GM19238 (cell line): ENCODE data around the gene SMG7.

ENCODE experiments used
- DNase-seq: peaks from one replicate; pipeline ENCODE4 v3.0.0; 2011; ENCODE audit warnings: low spot score; ENCODE audit not compliant: insufficient read length

The SMG7 gene

DNA sequence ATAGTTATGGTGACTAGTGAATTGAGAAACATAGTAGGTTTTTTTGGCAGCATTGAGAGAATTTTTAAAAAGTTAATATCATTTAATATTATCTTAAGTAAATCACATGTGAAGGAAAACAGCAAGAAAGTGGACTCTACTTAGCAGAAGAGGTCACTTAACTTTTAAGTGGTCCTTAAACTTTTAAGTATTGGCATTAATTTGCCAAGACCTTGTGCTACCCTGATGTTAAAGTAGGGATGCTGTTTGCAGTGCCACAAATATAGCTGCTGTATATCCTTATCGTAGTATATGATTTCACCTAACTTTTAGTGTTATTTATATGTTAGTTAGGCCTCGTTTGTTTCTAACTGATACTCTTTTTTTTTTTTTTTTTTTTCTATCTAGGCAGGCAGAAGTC lies 40.2 kb downstream of the SMG7 start:
- no peak for DNase-seq

DNA sequence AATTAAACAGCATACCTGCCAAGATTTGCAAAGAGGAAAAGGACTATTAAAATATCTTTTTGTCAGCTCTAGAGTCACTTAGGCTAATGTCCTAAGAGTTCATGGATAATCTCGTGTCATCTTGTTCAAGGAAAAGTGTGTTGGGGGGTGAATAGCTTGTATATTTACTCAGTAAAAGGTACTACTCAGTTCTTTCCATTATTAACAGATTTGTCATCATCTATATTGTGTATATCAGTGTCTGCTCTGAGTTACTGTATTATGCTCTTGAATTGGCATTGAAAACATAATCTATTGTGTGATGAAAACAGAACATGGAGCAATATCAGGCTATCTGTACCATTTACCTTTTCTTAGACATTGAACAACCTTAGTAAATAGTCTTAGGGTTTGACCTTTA lies 41.9 kb downstream of the SMG7 start:
- DNase-seq = no peak

DNA sequence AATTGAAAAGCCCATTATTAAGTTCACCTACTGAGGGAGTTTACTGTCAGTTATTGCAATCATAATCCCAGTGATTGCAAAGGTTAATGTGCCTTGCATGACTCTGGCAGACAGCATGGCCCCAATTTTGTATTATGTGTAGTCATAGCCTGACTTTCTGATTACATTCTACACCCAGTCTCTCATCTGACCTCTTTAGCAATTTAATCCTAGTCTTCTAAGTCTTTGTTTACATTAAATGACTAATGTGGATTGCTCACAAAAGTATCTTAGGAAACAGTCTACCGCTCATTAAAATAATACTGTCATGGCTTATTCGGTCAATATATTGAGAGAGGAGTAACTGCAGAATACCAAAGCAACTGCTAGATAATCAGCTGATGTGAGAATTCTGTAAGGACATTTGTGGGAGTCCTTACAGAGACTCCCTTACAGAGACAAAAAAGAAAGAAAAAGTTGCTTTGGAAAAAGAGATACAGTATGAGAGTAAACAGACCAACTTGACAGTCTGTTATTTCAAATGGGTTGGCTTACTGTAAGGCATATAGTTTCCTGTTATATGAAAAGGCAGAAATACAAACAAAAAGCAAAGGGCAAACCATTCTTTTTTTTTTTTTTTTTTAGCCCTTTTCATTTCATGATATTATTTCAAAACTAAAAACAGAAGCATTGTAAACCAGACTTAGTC lies 42.8 kb downstream of the SMG7 start:
- no peak for DNase-seq

DNA sequence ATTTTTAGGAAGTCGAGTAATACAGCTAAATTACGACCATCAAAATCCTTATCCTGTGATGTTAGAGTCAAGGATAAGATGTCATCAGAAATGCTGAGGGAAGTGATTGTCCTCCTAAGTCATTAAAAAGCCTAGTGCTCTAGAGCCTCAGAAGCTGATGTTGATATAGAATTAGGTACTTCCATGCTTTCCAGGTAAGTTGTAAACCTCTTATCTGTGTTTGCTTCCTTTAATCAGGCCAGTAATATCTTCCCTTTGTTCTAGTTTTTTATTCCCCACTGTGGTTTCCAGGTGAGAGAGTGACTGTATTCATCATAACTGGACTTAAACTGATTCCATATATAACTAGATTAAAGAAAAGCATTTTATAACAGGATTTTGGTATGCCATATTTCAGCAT lies 44.4 kb downstream of the SMG7 start:
- DNase-seq = no peak

DNA sequence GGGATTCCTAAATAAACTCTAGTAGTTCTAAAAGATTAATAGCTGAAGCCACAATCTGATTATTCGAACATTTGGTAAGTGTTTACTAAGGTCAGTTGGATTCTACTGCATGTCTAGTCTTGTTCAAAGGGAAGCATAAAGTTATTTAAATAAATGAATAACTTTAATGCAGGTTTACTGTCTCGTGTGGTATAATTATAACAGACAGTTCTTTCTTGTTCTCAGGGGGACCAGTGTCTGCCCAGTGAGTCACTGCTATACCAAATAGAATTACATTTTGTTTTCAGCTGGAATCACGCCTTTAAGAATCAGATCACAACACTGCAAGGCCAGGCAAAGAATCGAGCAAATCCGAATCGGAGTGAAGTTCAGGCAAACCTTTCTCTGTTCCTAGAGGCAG lies 45.1 kb downstream of the SMG7 start:
- no peak for DNase-seq

DNA sequence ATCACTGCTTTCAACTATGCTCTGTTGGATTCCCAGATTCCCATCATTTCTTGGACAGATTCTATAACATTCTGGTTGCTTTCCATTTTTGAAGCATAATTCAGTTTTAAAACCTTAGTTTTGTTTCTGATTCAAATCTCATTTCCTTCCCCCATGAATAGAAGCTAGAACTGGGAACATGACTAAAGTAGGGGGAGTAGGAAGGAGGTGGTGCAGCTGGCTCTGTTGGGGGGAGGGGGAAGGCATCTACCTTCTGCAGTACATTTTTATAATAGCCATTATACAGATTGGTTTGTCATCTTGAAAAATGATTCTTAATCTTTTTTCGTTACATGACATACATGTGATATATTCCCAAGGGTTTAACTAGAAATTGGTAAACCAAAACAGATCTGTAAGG lies 48.1 kb downstream of the SMG7 start:
- no peak for DNase-seq

DNA sequence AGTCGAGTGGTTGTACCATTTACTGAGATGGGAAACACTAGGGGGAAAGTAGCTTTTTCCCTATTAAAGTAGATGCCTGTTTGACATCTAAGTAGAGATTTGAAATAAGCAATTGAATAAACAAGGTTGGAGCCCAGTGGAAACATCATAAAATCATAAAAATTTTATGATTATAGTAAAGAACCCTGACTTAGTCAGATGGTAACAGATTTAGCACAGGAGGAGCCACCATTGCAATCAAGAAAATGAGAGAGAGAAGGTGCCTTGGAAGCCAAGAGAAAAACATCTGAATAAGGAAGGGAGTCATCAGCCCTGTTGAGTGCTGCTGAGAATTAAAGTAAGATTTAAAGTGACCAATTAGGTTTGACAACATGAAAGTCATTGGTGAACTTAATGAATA lies 49.8 kb downstream of the SMG7 start:
- no peak for DNase-seq

DNA sequence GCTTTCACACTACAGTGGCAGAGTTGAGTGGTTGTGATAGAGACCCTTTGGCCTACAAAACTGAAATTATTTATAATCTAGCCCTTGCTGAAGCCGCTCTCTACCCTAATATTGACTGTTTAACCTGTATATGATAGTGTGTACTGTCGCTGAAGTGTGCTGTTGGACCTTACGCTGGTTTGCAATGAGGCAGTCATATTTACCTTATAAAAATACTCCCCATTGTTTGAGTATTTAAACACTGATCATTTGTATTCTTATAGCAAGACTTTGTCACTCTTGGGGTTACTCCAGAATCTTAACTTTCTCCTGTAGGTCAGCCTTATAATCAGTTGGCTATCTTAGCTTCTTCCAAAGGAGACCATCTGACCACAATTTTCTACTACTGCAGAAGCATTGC lies 56.3 kb downstream of the SMG7 start:
- no peak for DNase-seq

DNA sequence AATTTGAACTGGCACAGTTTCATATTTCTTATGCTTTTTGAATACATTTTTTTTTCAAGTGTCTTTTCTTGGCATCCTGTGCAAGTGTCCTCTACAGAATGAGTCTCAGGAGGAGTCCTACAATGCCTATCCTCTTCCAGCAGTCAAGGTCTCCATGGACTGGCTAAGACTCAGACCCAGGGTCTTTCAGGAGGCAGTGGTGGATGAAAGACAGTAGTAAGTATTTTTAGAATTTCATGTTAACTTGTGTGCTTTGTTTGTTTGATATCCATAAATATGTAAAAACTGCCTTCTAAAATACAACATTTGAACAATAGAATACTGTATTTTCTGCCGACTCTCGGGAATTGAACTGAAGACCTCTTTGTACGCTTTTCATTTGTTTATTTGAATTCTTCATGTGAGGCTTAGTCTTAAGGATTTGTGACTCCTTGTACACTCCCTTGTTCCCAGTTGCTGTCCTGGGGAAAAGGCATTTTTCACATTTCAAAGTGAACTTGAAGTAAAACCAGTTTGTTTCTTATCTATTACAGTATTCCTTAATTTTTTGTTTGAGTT lies 61.4 kb downstream of the SMG7 start:
- no peak for DNase-seq

DNA sequence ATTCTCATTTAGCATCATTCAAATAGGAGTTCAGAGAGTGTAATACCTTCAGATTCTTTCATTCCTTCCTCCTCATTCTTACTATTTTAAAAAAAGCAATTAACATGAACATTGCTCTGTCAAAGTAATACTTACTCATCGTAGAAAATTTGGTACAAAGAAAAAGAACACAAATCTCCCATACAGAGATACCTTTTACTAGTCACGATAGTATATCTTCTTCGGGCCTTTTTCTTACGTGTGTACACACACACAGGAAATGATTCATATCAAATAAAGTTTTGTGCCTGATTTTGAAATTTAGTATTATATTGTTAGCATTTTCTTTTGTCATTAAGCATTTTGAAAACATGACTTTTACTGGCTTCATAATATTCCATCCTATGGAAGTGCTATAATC lies 65.1 kb downstream of the SMG7 start:
- DNase-seq = no peak

DNA sequence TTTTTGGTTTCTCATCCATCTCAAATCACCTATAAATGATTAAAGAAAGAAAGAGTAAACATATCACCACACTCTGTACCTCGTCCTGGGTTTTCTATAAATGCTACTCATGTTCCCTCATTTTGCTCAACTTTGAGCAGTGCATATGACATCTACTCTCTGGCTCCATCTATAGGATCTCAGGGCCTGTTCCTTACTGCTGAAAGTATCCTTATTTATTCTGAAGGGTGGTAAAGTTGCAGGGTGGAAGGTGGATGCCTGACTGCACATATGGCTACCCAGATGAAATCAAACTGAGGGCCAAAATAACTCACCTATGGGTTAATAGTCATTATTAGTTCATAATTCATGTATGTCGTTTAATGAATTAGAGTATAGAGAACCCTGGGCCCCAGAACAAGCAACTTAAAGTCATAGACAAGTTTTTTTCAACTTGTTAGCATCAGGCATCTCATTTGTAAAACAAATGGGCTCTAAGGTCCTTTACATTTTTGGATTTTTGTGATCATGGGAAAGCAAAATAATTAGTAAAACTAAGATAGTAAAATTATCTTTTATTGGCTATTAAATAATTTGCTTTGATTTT lies 71.4 kb downstream of the SMG7 start:
- DNase-seq = no peak

DNA sequence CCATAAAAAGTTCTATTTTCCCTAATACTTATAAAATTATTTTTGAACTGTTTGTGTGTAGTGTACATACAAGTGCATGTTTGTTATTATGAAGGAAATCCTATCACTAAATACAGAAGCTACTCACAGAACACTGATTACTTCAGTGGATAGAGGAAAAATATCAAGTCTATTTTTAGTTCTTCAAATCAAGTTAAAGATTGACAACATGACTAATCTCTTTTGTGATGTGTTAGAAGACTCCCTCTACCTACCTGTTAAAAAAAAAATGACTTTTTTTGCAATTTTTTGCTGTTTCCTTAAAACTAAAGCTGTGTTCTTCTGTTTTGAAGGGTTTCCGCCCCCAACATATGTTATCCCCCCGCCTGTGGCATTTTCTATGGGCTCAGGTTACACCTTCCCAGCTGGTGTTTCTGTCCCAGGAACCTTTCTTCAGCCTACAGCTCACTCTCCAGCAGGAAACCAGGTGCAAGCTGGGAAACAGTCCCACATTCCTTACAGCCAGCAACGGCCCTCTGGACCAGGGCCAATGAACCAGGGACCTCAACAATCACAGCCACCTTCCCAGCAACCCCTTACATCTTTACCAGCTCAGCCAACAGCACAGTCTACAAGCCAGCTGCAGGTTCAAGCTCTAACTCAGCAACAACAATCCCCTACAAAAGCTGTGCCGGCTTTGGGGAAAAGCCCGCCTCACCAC lies 72.4 kb downstream of the SMG7 start:
- no peak for DNase-seq

DNA sequence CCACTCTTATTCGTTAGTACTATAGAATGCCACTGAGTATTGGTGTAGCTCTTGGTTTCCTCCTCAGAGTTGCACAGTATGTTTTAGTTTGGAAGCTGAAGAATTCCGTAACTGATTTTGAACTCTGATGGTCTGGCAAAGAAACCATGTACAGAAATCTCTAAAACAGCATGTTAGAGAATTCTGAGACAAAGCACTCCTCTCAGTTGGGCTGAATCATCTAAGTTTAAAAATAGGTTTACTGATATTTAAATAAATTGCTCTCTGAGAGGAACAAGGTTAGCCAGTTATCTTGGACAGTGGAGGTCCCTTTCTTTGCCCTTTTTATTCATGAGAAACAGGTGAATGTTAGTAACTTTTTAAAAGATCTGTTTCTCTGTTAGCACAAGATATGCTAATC lies 74.1 kb downstream of the SMG7 start:
- DNase-seq = no peak

DNA sequence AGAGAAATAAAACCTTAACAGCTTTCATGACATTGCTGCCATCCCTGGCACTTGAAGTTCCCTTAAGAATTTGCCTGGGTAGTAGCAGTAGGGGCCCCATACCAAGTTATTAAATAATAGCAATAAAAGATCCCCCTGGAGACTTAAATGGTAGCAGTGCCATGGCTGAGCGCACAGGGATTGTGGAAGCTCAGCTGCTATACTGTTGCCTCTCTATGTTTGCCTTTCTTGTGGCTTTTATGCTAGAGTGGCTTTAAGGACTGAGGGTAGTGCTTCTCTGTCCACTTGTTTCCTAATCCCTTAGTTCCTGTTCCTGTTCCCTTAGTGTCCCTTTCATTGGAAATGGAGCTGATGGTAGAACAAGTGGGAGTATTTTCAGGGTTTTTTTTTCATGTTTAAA lies 75.8 kb downstream of the SMG7 start:
- DNase-seq = no peak

DNA sequence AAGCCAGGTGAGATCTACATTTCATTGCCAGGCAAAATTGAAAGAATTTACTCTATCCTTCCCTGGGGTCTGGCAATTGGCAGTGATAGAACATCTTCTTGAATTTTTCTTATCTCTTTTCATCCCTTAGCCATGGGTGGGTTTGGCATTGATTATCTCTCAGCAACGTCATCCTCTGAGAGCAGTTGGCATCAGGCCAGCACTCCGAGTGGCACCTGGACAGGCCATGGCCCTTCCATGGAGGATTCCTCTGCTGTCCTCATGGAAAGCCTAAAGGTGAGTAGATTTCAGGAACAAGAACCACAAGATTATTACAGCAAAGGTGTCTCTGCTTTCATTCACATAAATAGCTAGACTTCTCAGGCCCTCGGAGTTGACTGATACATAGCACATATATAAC lies 78.6 kb downstream of the SMG7 start:
- DNase-seq = no peak

DNA sequence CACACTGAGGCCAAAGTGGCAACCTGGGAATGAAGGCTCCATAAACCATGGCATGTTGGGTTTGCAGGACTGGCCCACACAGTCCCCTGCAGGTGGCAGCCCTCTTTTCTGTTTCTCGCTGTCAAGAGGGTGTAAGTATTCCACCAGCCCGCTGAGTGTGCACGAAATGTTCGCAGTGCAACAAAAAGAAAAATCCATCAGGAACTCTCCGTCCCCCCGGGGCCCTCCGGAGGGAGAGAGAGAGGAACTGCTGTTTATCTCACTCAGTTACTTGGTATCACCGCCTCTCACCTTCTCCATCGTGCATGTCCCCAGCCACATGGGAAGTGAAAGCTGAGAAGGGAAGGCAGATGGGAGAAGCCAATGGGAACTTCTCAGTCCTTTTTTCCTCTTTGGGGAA lies 79.6 kb downstream of the SMG7 start:
- no peak for DNase-seq

DNA sequence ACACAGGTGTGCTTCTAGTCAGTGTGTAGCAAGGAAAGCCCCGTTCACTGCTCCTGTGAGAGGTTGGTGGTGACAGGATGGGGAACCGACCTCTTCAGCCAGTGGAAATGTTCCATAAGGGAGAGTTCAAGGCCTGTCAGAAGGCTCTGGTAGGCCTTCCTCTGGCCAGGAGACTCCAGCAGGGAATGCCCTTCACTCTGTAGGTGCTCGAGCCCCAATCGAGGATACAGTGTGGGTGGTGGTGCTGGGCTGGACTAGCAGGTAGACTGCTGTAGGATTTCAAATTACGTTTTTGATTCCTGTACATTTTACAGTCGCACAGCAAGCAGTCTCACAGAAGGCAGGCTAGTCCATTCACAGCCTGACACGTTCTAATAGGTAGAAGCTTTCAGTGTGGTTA lies 80.1 kb downstream of the SMG7 start:
- DNase-seq = no peak

DNA sequence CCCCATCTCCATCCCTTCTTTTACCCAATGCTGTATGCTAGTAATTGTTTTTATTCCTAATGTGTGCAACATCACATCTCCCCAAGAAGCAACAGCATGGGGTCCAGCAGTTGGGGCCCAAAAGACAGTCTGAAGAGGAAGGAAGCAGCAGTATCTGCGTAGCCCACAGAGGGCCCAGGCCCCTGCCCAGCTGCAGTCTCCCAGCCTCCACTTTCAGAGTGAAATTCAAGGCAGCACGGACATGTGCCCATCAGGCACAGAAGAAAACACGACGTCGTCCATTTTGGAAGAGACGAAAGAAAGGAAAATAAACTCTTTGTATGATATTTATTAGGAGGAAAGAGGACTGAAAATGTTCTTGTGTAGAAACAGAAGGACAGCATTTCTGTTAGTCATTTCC lies 80.6 kb downstream of the SMG7 start:
- no peak for DNase-seq

DNA sequence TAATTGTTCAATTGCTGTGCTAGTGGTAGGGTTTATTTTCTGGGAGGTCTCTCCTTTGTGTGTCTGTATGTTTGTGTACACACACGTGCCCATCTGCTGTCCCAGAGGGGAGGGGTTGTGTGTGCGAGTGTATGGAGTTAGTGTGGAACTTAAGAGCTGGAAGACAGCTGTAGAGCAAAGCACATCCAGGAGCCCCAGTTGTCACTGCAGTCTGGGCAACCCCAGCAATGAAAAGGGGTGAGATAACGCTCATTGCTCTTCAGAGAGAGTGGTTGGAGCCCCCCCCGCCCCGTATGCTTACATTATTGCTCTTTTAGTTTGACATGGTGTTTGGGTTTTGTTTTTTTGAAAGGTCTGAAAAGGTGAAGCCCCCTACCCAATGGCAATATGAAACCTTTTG lies 81.0 kb downstream of the SMG7 start:
- DNase-seq = no peak

DNA sequence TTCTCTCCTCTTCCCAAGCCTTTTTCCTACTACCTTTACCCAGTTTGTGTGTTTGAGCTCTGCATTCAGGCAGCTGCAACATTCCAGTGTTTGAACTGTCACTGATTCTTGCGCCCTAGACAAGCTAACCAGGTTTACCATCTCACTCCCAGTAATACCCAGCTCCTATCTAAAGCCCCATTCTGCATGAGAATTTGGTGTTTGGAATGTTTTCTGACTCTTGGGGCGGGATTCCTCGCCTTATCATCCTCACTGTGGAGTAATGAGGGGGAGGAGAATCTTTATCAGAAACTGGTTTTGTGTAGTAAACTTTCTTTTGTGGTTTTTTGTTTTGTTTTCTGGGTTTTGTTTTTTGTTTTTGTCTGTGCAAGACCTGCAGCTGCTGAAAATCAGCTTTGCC lies 81.5 kb downstream of the SMG7 start:
- no peak for DNase-seq

DNA sequence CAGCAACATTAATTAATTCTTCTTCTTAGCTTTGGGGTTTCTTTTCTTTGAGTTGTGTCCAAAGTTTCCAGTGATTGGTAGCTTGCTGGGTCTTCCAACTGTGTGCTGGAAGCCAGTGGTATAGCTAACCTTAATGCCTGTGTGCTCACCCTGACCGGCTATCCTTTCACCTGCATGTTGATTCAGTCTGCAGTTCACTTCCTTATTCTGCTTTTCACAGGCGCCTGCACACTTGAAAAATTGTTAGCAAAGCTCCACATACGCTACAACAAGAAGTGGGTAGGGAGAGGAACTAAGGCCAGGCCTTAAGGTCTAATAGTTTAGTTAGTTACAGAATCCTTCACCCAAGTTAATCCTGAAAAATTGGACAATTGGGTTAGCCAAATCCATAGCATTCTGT lies 82.3 kb downstream of the SMG7 start:
- no peak for DNase-seq

DNA sequence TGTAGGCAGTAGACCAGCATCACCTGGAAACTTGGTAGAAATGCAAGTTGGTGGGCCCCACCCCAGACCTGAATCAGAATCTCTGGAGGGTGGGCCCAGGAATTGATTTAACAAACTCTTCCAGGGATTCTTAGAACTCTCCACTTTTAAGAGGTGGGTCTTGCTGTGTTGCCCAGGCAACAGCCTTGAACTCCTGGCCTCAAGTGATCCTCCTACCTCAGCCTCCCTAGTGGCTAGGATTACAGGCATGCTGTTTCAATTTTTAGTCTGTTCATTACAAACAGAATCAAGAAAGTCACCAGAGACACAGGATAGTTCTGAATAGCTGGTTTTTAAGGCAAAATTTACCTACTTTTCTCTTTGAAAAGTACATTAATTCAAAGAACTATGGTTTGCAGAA lies 86.8 kb downstream of the SMG7 start:
- DNase-seq = no peak

DNA sequence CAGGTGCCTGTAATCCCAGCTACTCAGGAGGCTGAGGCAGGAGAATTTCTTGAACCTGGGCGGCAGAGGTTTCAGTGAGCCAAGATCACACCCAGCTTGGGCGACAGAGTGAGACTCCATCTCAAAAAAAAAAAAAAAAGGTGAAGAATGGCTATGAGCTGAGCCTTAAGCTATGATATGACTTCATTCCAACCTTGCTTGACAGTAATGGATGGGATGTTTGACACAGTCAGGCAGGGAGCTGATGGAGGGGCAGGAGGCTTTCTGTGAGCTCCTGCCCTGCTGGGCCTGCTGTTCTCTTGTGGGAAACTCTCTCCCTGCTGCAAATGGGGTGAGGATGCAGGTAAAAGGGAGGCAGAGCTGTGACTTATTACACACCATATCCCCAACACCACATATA lies 90.4 kb downstream of the SMG7 start:
- DNase-seq = no peak
